Measurements from ENCODE around the gene MARK1. TPM values are rescaled to one million over a fixed set of nuclear protein-coding genes. Genes with fewer than 3 reads are reported as not detected.

Gene MARK1
- total and polyA plus RNA-seq, 7 donors = 0.60 to 15.0 (median 9.3) TPM

- DNase-seq = no peak
- TF ChIP-seq CTCF (IDR thresholded peaks at IDR 0.05) (no peak), POLR2AphosphoS5 (IDR thresholded peaks at IDR 0.05) (no peak), EP300 (IDR thresholded peaks at IDR 0.05) (no peak), POLR2A (IDR thresholded peaks at IDR 0.05) (no peak)
- intact Hi-C loops (cut with DNase I) = no loop called here
These were observed 128.2 kb downstream of the MARK1 start for GRCh38 chr1:220655961-220656740.

GRCh38 chr1:220666349-220666748 lies 138.4 kb downstream of the MARK1 start:
- H3K9me3 ChIP-seq = peaks cover 0 to 5% (median 0%) of the 10 kb centered on the region in 4 donors
- peaks cover 0 to 9% (median 2%) of the 10 kb centered on the region in 4 donors for H3K36me3 ChIP-seq
- no peak overlapping the region for H3K4me3 ChIP-seq
- intact Hi-C loops (cut with DNase I) = no loop called here
- TF ChIP-seq EP300 (IDR thresholded peaks at IDR 0.05) (no peak), CTCF (IDR thresholded peaks at IDR 0.05) (no peak), POLR2A (IDR thresholded peaks at IDR 0.05) (no peak), POLR2AphosphoS5 (IDR thresholded peaks at IDR 0.05) (no peak)
- no peak for DNase-seq
- no peaks in the 10 kb centered on the region for H3K27me3 ChIP-seq
- no peaks in the 10 kb centered on the region for H3K4me1 ChIP-seq
- no peak overlapping the region for H3K27ac ChIP-seq
- 86 to 88% methylated on average over 3 of the region's 3 CpGs for WGBS, 2 donors

More at GRCh38 chr1:220655961-220656740, 128.2 kb downstream of the MARK1 start:
- H3K27ac ChIP-seq = no peak overlapping the region
- H3K4me1 ChIP-seq = no peaks in the 10 kb centered on the region
- H3K36me3 ChIP-seq = peaks cover 0 to 54% (median 3%) of the 10 kb centered on the region in 4 donors
- H3K9me3 ChIP-seq = no peaks in the 10 kb centered on the region
- no peak overlapping the region for H3K4me3 ChIP-seq
- H3K27me3 ChIP-seq = no peaks in the 10 kb centered on the region

- Histone ChIP-seq H3K27me3 (no peaks in the 10 kb centered on the region), H3K4me1 (no peaks in the 10 kb centered on the region), H3K27ac (no peak overlapping the region), H3K36me3 (no peaks in the 10 kb centered on the region), H3K9me3 (peaks cover 0 to 5% (median 0%) of the 10 kb centered on the region in 4 donors), H3K4me3 (no peak overlapping the region)
- TF ChIP-seq POLR2AphosphoS5 (IDR thresholded peaks at IDR 0.05) = no peak
- no peak for TF ChIP-seq CTCF (IDR thresholded peaks at IDR 0.05)
- TF ChIP-seq POLR2A (IDR thresholded peaks at IDR 0.05) = no peak
- no peak for TF ChIP-seq EP300 (IDR thresholded peaks at IDR 0.05)
- intact Hi-C loops (cut with DNase I) = no loop called here
- 80 to 91% methylated on average over 1 of the region's 1 CpG for WGBS, 2 donors
- no peak for DNase-seq
These were observed 141.1 kb downstream of the MARK1 start for GRCh38 chr1:220669005-220669404.

GRCh38 chr1:220670365-220670764 lies 142.4 kb downstream of the MARK1 start:
- Histone ChIP-seq H3K27me3 (no peaks in the 10 kb centered on the region), H3K4me1 (no peaks in the 10 kb centered on the region), H3K9me3 (peaks cover 0 to 5% (median 0%) of the 10 kb centered on the region in 4 donors), H3K27ac (no peak overlapping the region), H3K36me3 (no peaks in the 10 kb centered on the region), H3K4me3 (no peak overlapping the region)
- no peak for TF ChIP-seq POLR2AphosphoS5 (IDR thresholded peaks at IDR 0.05)
- no peak for TF ChIP-seq POLR2A (IDR thresholded peaks at IDR 0.05)
- TF ChIP-seq CTCF (IDR thresholded peaks at IDR 0.05) = no peak
- no peak for TF ChIP-seq EP300 (IDR thresholded peaks at IDR 0.05)
- intact Hi-C loops (cut with DNase I) = no loop called here
- DNase-seq = no peak

Measured in sigmoid colon (tissue), 7 donors.